ENCODE results near the gene SMARCA5. TPM values are rescaled to one million over a fixed set of nuclear protein-coding genes. Genes with fewer than 3 reads are reported as not detected.

The SMARCA5 gene
- total and polyA plus RNA-seq, 9 of the 15 experiments (the other 6 are each of a cell fraction or from before 2014, with no cell fraction given) = 21.6 to 57.8 (median 34.6) TPM

DNA sequence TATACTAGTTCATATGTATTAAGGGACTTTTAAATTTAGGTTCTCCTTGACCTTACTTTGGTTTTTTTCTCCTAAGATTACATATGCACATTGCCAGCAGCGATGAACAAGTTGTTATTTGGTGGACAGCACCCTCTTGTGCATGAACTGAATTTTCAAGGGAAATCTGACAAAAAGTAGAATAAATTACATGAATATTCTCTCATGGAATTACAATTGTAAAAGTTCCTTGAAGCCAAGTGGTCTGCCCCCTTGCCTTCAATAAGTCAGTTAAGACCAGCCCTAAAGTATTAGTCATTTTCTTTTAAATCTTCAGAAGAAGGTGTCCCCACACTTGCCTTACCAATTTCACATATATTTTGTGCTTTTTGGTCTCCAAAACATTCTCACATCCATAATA, 30.7 kb upstream of the SMARCA5 start (continued):
- TF ChIP-seq SLC30A9 (CRISPR knock-in tag; IDR thresholded peaks at IDR 0.05) (no peak), MTF1 (CRISPR knock-in tag; IDR thresholded peaks at IDR 0.05; ENCODE audit: borderline replicate concordance) (no peak), ZNF717 (CRISPR knock-in tag; IDR thresholded peaks at IDR 0.05) (no peak), RAD21 (CRISPR knock-in tag; conservative IDR thresholded peaks at IDR 0.05 in 1 of 2, IDR thresholded peaks at IDR 0.05 in 1 of 2) (peak; percentile 86 to 88), MCM5 (IDR thresholded peaks at IDR 0.05; ENCODE audit: low read depth) (no peak), SAFB (IDR thresholded peaks at IDR 0.05; ENCODE audit: borderline replicate concordance, low read depth, low read length) (no peak), XRCC4 (IDR thresholded peaks at IDR 0.05; ENCODE audit: extremely low read depth, insufficient read depth, insufficient read length) (no peak), FOS (IDR thresholded peaks at IDR 0.05; ENCODE audit: extremely low read depth, insufficient read length) (no peak), ZC3H8 (IDR thresholded peaks at IDR 0.05) (no peak), ZKSCAN8 (CRISPR knock-in tag; IDR thresholded peaks at IDR 0.05) (no peak), NFRKB (IDR thresholded peaks at IDR 0.05; ENCODE audit: low read depth) (no peak), U2AF1 (optimal IDR thresholded peaks at IDR 0.05; ENCODE audit: low read depth, low read length) (peak; percentile 7), SMARCE1 (IDR thresholded peaks at IDR 0.05) (no peak), CHD4 (IDR thresholded peaks at IDR 0.05; ENCODE audit: insufficient read depth, insufficient replicate concordance, low read depth, low read length, poor library complexity, severe bottlenecking) (no peak), HMG20A (CRISPR knock-in tag; conservative IDR thresholded peaks at IDR 0.05) (no peak), ZNF384 (IDR thresholded peaks at IDR 0.05; ENCODE audit: low read depth, low read length) (peak; percentile 79)
- TF ChIP-seq, protein P1, sequence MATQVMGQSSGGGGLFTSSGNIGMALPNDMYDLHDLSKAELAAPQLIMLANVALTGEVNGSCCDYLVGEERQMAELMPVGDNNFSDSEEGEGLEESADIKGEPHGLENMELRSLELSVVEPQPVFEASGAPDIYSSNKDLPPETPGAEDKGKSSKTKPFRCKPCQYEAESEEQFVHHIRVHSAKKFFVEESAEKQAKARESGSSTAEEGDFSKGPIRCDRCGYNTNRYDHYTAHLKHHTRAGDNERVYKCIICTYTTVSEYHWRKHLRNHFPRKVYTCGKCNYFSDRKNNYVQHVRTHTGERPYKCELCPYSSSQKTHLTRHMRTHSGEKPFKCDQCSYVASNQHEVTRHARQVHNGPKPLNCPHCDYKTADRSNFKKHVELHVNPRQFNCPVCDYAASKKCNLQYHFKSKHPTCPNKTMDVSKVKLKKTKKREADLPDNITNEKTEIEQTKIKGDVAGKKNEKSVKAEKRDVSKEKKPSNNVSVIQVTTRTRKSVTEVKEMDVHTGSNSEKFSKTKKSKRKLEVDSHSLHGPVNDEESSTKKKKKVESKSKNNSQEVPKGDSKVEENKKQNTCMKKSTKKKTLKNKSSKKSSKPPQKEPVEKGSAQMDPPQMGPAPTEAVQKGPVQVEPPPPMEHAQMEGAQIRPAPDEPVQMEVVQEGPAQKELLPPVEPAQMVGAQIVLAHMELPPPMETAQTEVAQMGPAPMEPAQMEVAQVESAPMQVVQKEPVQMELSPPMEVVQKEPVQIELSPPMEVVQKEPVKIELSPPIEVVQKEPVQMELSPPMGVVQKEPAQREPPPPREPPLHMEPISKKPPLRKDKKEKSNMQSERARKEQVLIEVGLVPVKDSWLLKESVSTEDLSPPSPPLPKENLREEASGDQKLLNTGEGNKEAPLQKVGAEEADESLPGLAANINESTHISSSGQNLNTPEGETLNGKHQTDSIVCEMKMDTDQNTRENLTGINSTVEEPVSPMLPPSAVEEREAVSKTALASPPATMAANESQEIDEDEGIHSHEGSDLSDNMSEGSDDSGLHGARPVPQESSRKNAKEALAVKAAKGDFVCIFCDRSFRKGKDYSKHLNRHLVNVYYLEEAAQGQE (IDR thresholded peaks at IDR 0.05; ENCODE audit: borderline replicate concordance) = peak; percentile 84
- TF ChIP-seq, protein P1 (CRISPR knock-in tag; IDR thresholded peaks at IDR 0.05; ENCODE audit: low read depth) = no peak
- TF ChIP-seq, protein P2, sequence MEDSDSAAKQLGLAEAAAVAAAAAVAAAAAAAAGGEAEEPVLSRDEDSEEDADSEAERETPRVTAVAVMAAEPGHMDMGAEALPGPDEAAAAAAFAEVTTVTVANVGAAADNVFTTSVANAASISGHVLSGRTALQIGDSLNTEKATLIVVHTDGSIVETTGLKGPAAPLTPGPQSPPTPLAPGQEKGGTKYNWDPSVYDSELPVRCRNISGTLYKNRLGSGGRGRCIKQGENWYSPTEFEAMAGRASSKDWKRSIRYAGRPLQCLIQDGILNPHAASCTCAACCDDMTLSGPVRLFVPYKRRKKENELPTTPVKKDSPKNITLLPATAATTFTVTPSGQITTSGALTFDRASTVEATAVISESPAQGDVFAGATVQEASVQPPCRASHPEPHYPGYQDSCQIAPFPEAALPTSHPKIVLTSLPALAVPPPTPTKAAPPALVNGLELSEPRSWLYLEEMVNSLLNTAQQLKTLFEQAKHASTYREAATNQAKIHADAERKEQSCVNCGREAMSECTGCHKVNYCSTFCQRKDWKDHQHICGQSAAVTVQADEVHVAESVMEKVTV (CRISPR knock-in tag; IDR thresholded peaks at IDR 0.05) = peak; percentile 83
- TF ChIP-seq, protein P3, sequence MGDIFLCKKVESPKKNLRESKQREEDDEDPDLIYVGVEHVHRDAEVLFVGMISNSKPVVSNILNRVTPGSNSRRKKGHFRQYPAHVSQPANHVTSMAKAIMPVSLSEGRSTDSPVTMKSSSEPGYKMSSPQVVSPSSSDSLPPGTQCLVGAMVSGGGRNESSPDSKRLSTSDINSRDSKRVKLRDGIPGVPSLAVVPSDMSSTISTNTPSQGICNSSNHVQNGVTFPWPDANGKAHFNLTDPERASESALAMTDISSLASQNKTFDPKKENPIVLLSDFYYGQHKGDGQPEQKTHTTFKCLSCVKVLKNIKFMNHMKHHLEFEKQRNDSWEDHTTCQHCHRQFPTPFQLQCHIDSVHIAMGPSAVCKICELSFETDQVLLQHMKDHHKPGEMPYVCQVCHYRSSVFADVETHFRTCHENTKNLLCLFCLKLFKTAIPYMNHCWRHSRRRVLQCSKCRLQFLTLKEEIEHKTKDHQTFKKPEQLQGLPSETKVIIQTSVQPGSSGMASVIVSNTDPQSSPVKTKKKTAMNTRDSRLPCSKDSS (IDR thresholded peaks at IDR 0.05; ENCODE audit: low read depth, partially characterized antibody) = no peak

Measured in K562 (cell line).